ENCODE data around the gene TEAD2. TPM values are rescaled to one million over a fixed set of nuclear protein-coding genes. Genes with fewer than 3 reads are reported as not detected.

The TEAD2 gene
- total and polyA plus RNA-seq, 2 of the 13 experiments (the other 11 are each of a cell fraction or from before 2014, with no cell fraction given), result 10.8 to 12.5 TPM

GRCh38 chr19:49363268-49364082 is 1.3 kb upstream of the TEAD2 start, which contains the start of gene DKKL1 (continued):
- TF ChIP-seq ZNF446 (CRISPR knock-in tag; IDR thresholded peaks at IDR 0.05) (no peak), GATAD2A (CRISPR knock-in tag; IDR thresholded peaks at IDR 0.05) (no peak; the same call in 1 of the 2 replicates), ZNF30 (CRISPR knock-in tag; IDR thresholded peaks at IDR 0.05) (no peak), KLF6 (CRISPR knock-in tag; IDR thresholded peaks at IDR 0.05) (no peak), PLSCR1 (CRISPR knock-in tag; IDR thresholded peaks at IDR 0.05; ENCODE audit: borderline replicate concordance) (no peak), MXD1 (CRISPR knock-in tag; IDR thresholded peaks at IDR 0.05) (no peak), PBX2 (CRISPR knock-in tag; IDR thresholded peaks at IDR 0.05) (no peak), FLYWCH1 (CRISPR knock-in tag; IDR thresholded peaks at IDR 0.05) (no peak), E2F2 (CRISPR knock-in tag; IDR thresholded peaks at IDR 0.05; ENCODE audit: borderline replicate concordance) (no peak), ZFX (CRISPR knock-in tag; IDR thresholded peaks at IDR 0.05; ENCODE audit: low read depth) (peak; percentile 47; the same call in 1 of the 2 replicates), RARA (CRISPR knock-in tag; IDR thresholded peaks at IDR 0.05) (no peak), ZNF704 (CRISPR knock-in tag; IDR thresholded peaks at IDR 0.05; ENCODE audit: borderline replicate concordance) (no peak), HOXA3 (CRISPR knock-in tag; IDR thresholded peaks at IDR 0.05) (no peak), SMAD9 (CRISPR knock-in tag; IDR thresholded peaks at IDR 0.05) (no peak), ZNF768 (CRISPR knock-in tag; IDR thresholded peaks at IDR 0.05) (no peak), ISL2 (CRISPR knock-in tag; IDR thresholded peaks at IDR 0.05) (0 out of 2 replicates have a peak, but pooled peaks have one; percentile 11), MXD3 (CRISPR knock-in tag; IDR thresholded peaks at IDR 0.05) (no peak), CCDC6 (CRISPR knock-in tag; IDR thresholded peaks at IDR 0.05) (no peak), ZNF367 (CRISPR knock-in tag; IDR thresholded peaks at IDR 0.05; ENCODE audit: borderline replicate concordance) (no peak), SKIL (CRISPR knock-in tag; IDR thresholded peaks at IDR 0.05; ENCODE audit: borderline replicate concordance) (no peak), DR1 (CRISPR knock-in tag; IDR thresholded peaks at IDR 0.05) (0 out of 2 replicates have a peak, but pooled peaks have one; percentile 34)

All from HepG2 (cell line).